ENCODE data around the gene PLB1. TPM values are rescaled to one million over a fixed set of nuclear protein-coding genes. Genes with fewer than 3 reads are reported as not detected.

Gene PLB1
- total RNA-seq, 2 experiments from 2014 or later: not detected

DNA sequence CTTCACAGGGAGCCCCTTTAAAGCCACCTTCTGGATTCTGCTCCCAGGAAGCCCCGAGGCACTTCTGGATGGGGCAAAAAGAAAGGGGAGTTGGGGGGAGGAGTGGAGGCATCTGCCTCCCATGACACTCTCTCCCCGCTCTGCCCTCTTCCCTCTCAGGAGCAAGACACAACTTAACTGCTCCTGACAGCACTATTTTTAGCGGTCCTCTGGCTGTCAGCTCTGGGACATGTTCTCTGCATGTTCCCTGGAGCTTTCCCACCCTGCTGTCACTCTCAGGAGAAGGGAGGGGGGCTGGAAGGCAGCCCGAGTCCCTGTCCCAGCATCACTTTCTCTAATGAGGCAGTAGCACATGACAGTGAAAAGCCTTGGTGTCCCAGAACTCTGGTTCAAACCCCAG, 32.3 kb downstream of the PLB1 start:
- Histone ChIP-seq H3K4me1 (ENCODE audit: insufficient read depth, low read length, poor library complexity, severe bottlenecking) (no peaks in the 10 kb centered on the region), H3K4me3 (ENCODE audit: low read depth, low read length, poor library complexity, severe bottlenecking) (no peak overlapping the region), H3K27ac (ENCODE audit: low read depth, low read length, poor library complexity, severe bottlenecking) (no peak overlapping the region), H3K36me3 (ENCODE audit: insufficient read depth, low read length) (no peaks in the 10 kb centered on the region), H3K9me2 (ENCODE audit: insufficient read depth, low read length) (no peaks in the 10 kb centered on the region), H2AFZ (ENCODE audit: low read length) (no peak overlapping the region), H3K4me2 (ENCODE audit: low read length) (no peak overlapping the region), H3K79me2 (ENCODE audit: insufficient read depth, low read depth, low read length) (no peaks in the 10 kb centered on the region), H3K9me3 (ENCODE audit: low read length) (no peaks in the 10 kb centered on the region), H4K20me1 (ENCODE audit: insufficient read depth, low read length) (no peaks in the 10 kb centered on the region)
- no peak for DNase-seq (ENCODE audit: low spot score)
- ChIA-PET CTCF (ENCODE audit: unreplicated experiment) (no interaction called here), POLR2A (no interaction called here)
- intact Hi-C loops (cut with micrococcal nuclease; ENCODE audit: unreplicated experiment): no loop called here
- no TSS peak for BruUV-seq (replicated peaks)
- no peak for TF ChIP-seq CTCF (conservative IDR thresholded peaks at IDR 0.05; ENCODE audit: low read length)
- no peak for TF ChIP-seq EZH2phosphoT487 (IDR thresholded peaks at IDR 0.05; ENCODE audit: borderline replicate concordance, low read depth, low read length)

GRCh38 chr2:28530782-28531181, 34.9 kb downstream of the PLB1 start:
- no peaks in the 10 kb centered on the region for H3K4me1 ChIP-seq (ENCODE audit: insufficient read depth, low read length, poor library complexity, severe bottlenecking)
- no peak overlapping the region for H3K4me2 ChIP-seq (ENCODE audit: low read length)
- POLR2A ChIA-PET: interaction anchor here (0.6 kb wide), 1 partner anchor 971 kb away, joined by 3 read pairs; no protein-coding TSS in a partner anchor
- no peaks in the 10 kb centered on the region for H4K20me1 ChIP-seq (ENCODE audit: insufficient read depth, low read length)
- no peaks in the 10 kb centered on the region for H3K36me3 ChIP-seq (ENCODE audit: insufficient read depth, low read length)
- H3K27ac ChIP-seq (ENCODE audit: low read depth, low read length, poor library complexity, severe bottlenecking): no peak overlapping the region
- intact Hi-C loops (cut with micrococcal nuclease; ENCODE audit: unreplicated experiment): no loop called here
- BruUV-seq (replicated peaks): no TSS peak
- CTCF ChIA-PET (ENCODE audit: unreplicated experiment): no interaction called here
- H3K9me3 ChIP-seq (ENCODE audit: low read length): no peaks in the 10 kb centered on the region
- no peak for TF ChIP-seq CTCF (conservative IDR thresholded peaks at IDR 0.05; ENCODE audit: low read length)
- TF ChIP-seq EZH2phosphoT487 (IDR thresholded peaks at IDR 0.05; ENCODE audit: borderline replicate concordance, low read depth, low read length): no peak
- no peaks in the 10 kb centered on the region for H3K79me2 ChIP-seq (ENCODE audit: insufficient read depth, low read depth, low read length)
- H2AFZ ChIP-seq (ENCODE audit: low read length): no peak overlapping the region
- DNase-seq (ENCODE audit: low spot score): no peak
- no peak overlapping the region for H3K4me3 ChIP-seq (ENCODE audit: low read depth, low read length, poor library complexity, severe bottlenecking)
- no peaks in the 10 kb centered on the region for H3K9me2 ChIP-seq (ENCODE audit: insufficient read depth, low read length)

- TF ChIP-seq CTCF (conservative IDR thresholded peaks at IDR 0.05; ENCODE audit: low read length) (no peak), EZH2phosphoT487 (IDR thresholded peaks at IDR 0.05; ENCODE audit: borderline replicate concordance, low read depth, low read length) (no peak)
- Histone ChIP-seq H3K36me3 (ENCODE audit: insufficient read depth, low read length) (no peaks in the 10 kb centered on the region), H3K4me3 (ENCODE audit: low read depth, low read length, poor library complexity, severe bottlenecking) (no peak overlapping the region), H2AFZ (ENCODE audit: low read length) (no peak overlapping the region), H3K9me3 (ENCODE audit: low read length) (no peaks in the 10 kb centered on the region), H3K4me1 (ENCODE audit: insufficient read depth, low read length, poor library complexity, severe bottlenecking) (no peaks in the 10 kb centered on the region), H3K79me2 (ENCODE audit: insufficient read depth, low read depth, low read length) (no peaks in the 10 kb centered on the region), H3K9me2 (ENCODE audit: insufficient read depth, low read length) (no peaks in the 10 kb centered on the region), H3K27ac (ENCODE audit: low read depth, low read length, poor library complexity, severe bottlenecking) (no peak overlapping the region), H3K4me2 (ENCODE audit: low read length) (no peak overlapping the region), H4K20me1 (ENCODE audit: insufficient read depth, low read length) (no peaks in the 10 kb centered on the region)
- ChIA-PET CTCF (ENCODE audit: unreplicated experiment) (no interaction called here), POLR2A (no interaction called here)
- no TSS peak for BruUV-seq (replicated peaks)
- intact Hi-C loops (cut with micrococcal nuclease; ENCODE audit: unreplicated experiment): no loop called here
- no peak for DNase-seq (ENCODE audit: low spot score)
Observed at GRCh38 chr2:28532399-28532798, 36.5 kb downstream of the PLB1 start.
